Colonic mucosa (tissue), 4 donors: Measurements from ENCODE around the gene CRISPLD2. TPM values are rescaled to one million over a fixed set of nuclear protein-coding genes. Genes with fewer than 3 reads are reported as not detected.

ENCODE experiments used
- DNase-seq: peaks from one replicate; pipeline ENCODE4 v3.0.0-alpha.2; 2020
- H3K27ac ChIP-seq: fragments of 200-600 bp; one replicate; pipeline ENCODE4 v1.8.0; 2021
- H3K27me3 ChIP-seq: fragments of 200-600 bp; one replicate; pipeline ENCODE4 v1.8.0; 2021
- H3K36me3 ChIP-seq: fragments of 200-600 bp; one replicate; pipeline ENCODE4 v1.8.0; 2021
- H3K4me1 ChIP-seq: fragments of 200-600 bp; one replicate; pipeline ENCODE4 v1.8.0; 2021; ENCODE audit warnings: mild to moderate bottlenecking
- H3K4me3 ChIP-seq: fragments of 200-600 bp; one replicate; pipeline ENCODE4 v1.8.0; 2021
- H3K9ac ChIP-seq, 2 donors: one replicate each; pipeline ENCODE4 v1.7.0; 2013; ENCODE audit warnings: control low read depth in 2 of 2, low read depth in 2 of 2, low read length in 2 of 2
- H3K9me3 ChIP-seq: fragments of 200-600 bp; one replicate; pipeline ENCODE4 v1.8.0; 2021
- intact Hi-C: fragments of 100-400 bp; cut with DNase I; formaldehyde crosslinking; loops from one replicate; pipeline ENCODE4 v1.14.1; 2022
- total RNA-seq, 2 donors: library from RNA; stranded (reverse); fragmentation: NEBNext Ultra II Directional in 1 of 2; extraction: Animal tissue kit (Norgen Biotek cat#: 25700) in 1 of 2; gene quantifications; one replicate each; pipeline ENCODE4 v1.2.1, GENCODE V29; 2021
- TF ChIP-seq, protein P1 (sequence below): fragments of 200-600 bp; IDR thresholded peaks from one replicate; pipeline ENCODE4 v1.8.0; 2022; ENCODE audit warnings: antibody characterized with exemption, mild to moderate bottlenecking
- donor health status: healthy.
- donor health status: DM: no; HTN: no; CAD: no.
- donor health status: DM: no; HTN: no; CAD: no.

Gene CRISPLD2
- total RNA-seq, 2 donors from 2014 or later: 10.4 to 37.9 TPM

- H3K4me1 ChIP-seq: no peaks in the 10 kb centered on the region
- no peaks in the 10 kb centered on the region for H3K9me3 ChIP-seq
- H3K9ac ChIP-seq: no peak overlapping the region
- TF ChIP-seq, protein P1, sequence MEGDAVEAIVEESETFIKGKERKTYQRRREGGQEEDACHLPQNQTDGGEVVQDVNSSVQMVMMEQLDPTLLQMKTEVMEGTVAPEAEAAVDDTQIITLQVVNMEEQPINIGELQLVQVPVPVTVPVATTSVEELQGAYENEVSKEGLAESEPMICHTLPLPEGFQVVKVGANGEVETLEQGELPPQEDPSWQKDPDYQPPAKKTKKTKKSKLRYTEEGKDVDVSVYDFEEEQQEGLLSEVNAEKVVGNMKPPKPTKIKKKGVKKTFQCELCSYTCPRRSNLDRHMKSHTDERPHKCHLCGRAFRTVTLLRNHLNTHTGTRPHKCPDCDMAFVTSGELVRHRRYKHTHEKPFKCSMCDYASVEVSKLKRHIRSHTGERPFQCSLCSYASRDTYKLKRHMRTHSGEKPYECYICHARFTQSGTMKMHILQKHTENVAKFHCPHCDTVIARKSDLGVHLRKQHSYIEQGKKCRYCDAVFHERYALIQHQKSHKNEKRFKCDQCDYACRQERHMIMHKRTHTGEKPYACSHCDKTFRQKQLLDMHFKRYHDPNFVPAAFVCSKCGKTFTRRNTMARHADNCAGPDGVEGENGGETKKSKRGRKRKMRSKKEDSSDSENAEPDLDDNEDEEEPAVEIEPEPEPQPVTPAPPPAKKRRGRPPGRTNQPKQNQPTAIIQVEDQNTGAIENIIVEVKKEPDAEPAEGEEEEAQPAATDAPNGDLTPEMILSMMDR: no peak
- no peak overlapping the region for H3K4me3 ChIP-seq
- H3K27me3 ChIP-seq: no peaks in the 10 kb centered on the region
- intact Hi-C loops: no loop called here
- no peak overlapping the region for H3K27ac ChIP-seq
- no peaks in the 10 kb centered on the region for H3K36me3 ChIP-seq
- DNase-seq: no peak
Observed at GRCh38 chr16:84957192-84957591, 137.4 kb downstream of the CRISPLD2 start.

DNA sequence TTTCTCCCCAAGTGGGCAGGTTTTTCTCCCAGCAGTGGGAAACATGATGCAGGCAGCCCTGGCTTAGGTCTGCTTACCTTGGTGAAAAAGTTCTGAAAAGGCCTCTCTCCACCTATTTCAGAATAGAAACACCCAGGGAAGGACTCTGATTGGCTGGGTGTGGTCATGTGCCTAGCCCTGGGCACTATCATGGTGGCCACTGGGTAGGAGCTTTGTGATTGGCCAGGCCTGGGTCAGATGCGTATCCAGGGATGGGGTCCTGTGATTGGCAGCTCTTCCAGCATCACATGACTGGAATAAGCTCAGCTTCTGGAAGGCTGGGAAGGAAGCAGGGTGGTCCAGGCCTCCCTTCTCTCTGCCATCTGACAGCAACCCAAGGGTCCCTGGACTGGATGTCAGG, 138.0 kb downstream of the CRISPLD2 start:
- no peak overlapping the region for H3K27ac ChIP-seq
- no peak for DNase-seq
- H3K9me3 ChIP-seq: no peaks in the 10 kb centered on the region
- TF ChIP-seq, protein P1: no peak
- no peaks in the 10 kb centered on the region for H3K4me1 ChIP-seq
- no peaks in the 10 kb centered on the region for H3K27me3 ChIP-seq
- no peaks in the 10 kb centered on the region for H3K36me3 ChIP-seq
- intact Hi-C loops: no loop called here
- H3K4me3 ChIP-seq: no peak overlapping the region
- H3K9ac ChIP-seq: no peak overlapping the region

Other genes starting within 250 kb of the CRISPLD2 start
- gene COTL1, start 201.9 kb upstream of the CRISPLD2 start, total RNA-seq: 100 to 1,000 TPM in 1 of 2 donors, 10 to 100 TPM in 1; 79.1 to 138 TPM
- 10 to 100 TPM; 49.7 to 62.7 TPM for gene KLHL36, start 171.5 kb upstream of the CRISPLD2 start, total RNA-seq
- 10 to 100 TPM; 70.0 to 88.2 TPM for gene USP10, start 120.0 kb upstream of the CRISPLD2 start, total RNA-seq
- gene ZDHHC7, start 191.6 kb downstream of the CRISPLD2 start, total RNA-seq: 10 to 100 TPM; 55.1 to 67.8 TPM
- 10 to 100 TPM; 17.7 to 22.8 TPM for gene KIAA0513, start 207.8 kb downstream of the CRISPLD2 start, total RNA-seq